GM12878 (cell line): ENCODE measurements around the gene CATSPERD. TPM values are rescaled to one million over a fixed set of nuclear protein-coding genes. Genes with fewer than 3 reads are reported as not detected.
A peak's percentile ranks its signal among the peaks of the same experiment; 100 is the strongest.

Experiments used
- ATAC-seq: fragments of 200-7000 bp; cut with Tn5 transposase; 3 replicates; pipeline ENCODE4 v1.9.1; 2020; ENCODE audit warnings: mild to moderate bottlenecking, moderate library complexity
- BruUV-seq: library from RNA; stranded (reverse); fragments of 400-500 nt; replicated peaks from 2 replicates; lab custom pipeline; 2021; lab: Mats Ljungman, UMichigan
- CTCF ChIA-PET: fragments of 300-600 bp; sonication (Branson Sonifier 250); formaldehyde crosslinking; extraction: SDS; loops from one replicate; lab custom pipeline; 2021; ENCODE audit warnings: inconsistent platforms; lab: Yijun Ruan, JAX
- POLR2A ChIA-PET: fragments of 350-600 bp; formaldehyde crosslinking; extraction: SDS; loops from one replicate; lab custom pipeline; 2021; ENCODE audit warnings: inconsistent platforms; lab: Charles Lee
- RAD21 ChIA-PET: fragments of 300-600 bp; sonication (Branson Sonifier 250); formaldehyde crosslinking; loops from one replicate; lab custom pipeline; 2023; ENCODE audit warnings: antibody characterized with exemption; ENCODE audit not compliant: unreplicated experiment; lab: Charles Lee
- SMC1A ChIA-PET: fragments of 300-600 bp; sonication (Branson Sonifier 250); formaldehyde crosslinking; loops from one replicate; lab custom pipeline; 2023; ENCODE audit not compliant: unreplicated experiment, uncharacterized antibody; lab: Charles Lee
- DNase-seq: peaks from one replicate; pipeline ENCODE4 v3.0.0-alpha.2; 2011; ENCODE audit warnings: low read depth, low spot score
- FAIRE-seq: peaks from 3 replicates; lab custom pipeline; 2011; peaks lifted over from hg19 to GRCh38; lab: Jason Lieb, UNC
- H2AFZ ChIP-seq: 2 replicates; pipeline ENCODE4 v1.6.0; 2011; ENCODE audit warnings: low read depth, low read length, control low read depth; ENCODE audit not compliant: control insufficient read depth
- H3K27ac ChIP-seq: 2 replicates; pipeline ENCODE4 v1.5.1; 2011; ENCODE audit warnings: control low read depth; ENCODE audit not compliant: control insufficient read depth, insufficient read depth
- H3K27me3 ChIP-seq, 2 experiments: replicated peaks in 1 of 2; 2 replicates each; pipeline versions ENCODE4 v1.6.0 to v1.6.1; 2011; ENCODE audit warnings: low read length in 1 of 2; ENCODE audit not compliant: control insufficient read depth in 2 of 2, insufficient read depth in 2 of 2
- H3K36me3 ChIP-seq, 2 experiments: 2 replicates each; pipeline ENCODE4 v1.5.1; 2011; ENCODE audit warnings: low read length in 1 of 2; ENCODE audit not compliant: control insufficient read depth in 2 of 2, insufficient read depth in 2 of 2
- H3K4me1 ChIP-seq: 2 replicates; pipeline ENCODE4 v1.6.1; 2011; ENCODE audit warnings: mild to moderate bottlenecking, low read length, moderate library complexity, mixed read lengths; ENCODE audit not compliant: control insufficient read depth, insufficient read depth
- H3K4me2 ChIP-seq: 2 replicates; pipeline ENCODE4 v1.6.0; 2011; ENCODE audit warnings: control low read depth; ENCODE audit not compliant: control insufficient read depth, insufficient read depth
- H3K4me3 ChIP-seq: fragments of 200-600 bp; sonication (generic); 2 replicates; pipeline ENCODE4 v1.5.1; 2016
- H3K79me2 ChIP-seq: 2 replicates; pipeline ENCODE4 v1.6.0; 2011; ENCODE audit warnings: low read length; ENCODE audit not compliant: control insufficient read depth, insufficient read depth
- H3K9ac ChIP-seq: 2 replicates; pipeline ENCODE4 v1.8.0; 2011; ENCODE audit warnings: low read length, control low read depth, mixed read lengths; ENCODE audit not compliant: control insufficient read depth, insufficient read depth
- H3K9me3 ChIP-seq: replicated peaks from 3 replicates; pipeline ENCODE4 v1.5.1; 2011; ENCODE audit warnings: mild to moderate bottlenecking, low read length; ENCODE audit not compliant: control insufficient read depth, insufficient read depth
- H4K20me1 ChIP-seq: 2 replicates; pipeline ENCODE4 v1.6.0; 2011; ENCODE audit not compliant: control insufficient read depth, insufficient read depth
- BMI1 ChIP-seq: fragments of 450-650 bp; IDR thresholded peaks from 2 replicates; pipeline ENCODE4 v1.6.1; 2016; ENCODE audit warnings: mild to moderate bottlenecking, moderate library complexity, borderline replicate concordance
- CHD1 ChIP-seq: IDR thresholded peaks from 2 replicates; pipeline ENCODE4 v1.6.1; 2012; ENCODE audit warnings: low read depth, low read length, improper control_type of control experiment
- FOS ChIP-seq: IDR thresholded peaks from 3 replicates; pipeline ENCODE4 v1.6.1; 2011; ENCODE audit warnings: borderline replicate concordance; ENCODE audit not compliant: insufficient read length; ENCODE audit errors: extremely low read depth
- KDM1A ChIP-seq: fragments of 200-600 bp; sonication (generic); IDR thresholded peaks from 2 replicates; pipeline ENCODE4 v1.6.1; 2016; ENCODE audit warnings: borderline replicate concordance
- POLR2A ChIP-seq: IDR thresholded peaks from 2 replicates; pipeline ENCODE4 v1.6.1; 2011; ENCODE audit warnings: low read depth, mild to moderate bottlenecking, low read length
- WGBS: methylation state at CpG from one replicate; pipeline ENCODE4 v1.1.6; 2016; ENCODE audit warnings: low lambda C conversion rate; ENCODE audit not compliant: insufficient replicate concordance, insufficient coverage; ENCODE audit errors: missing lambda C conversion rate; 5-methylcytosine and 5-hydroxymethylcytosine counted together
- in situ Hi-C: fragments of 300-500 bp; cut with MboI; formaldehyde crosslinking; loops from 9 replicates; pipeline ENCODE4 v1.14.3; 2018; ENCODE audit warnings: mixed read lengths
- intact Hi-C: fragments of 100-400 bp; cut with micrococcal nuclease; formaldehyde crosslinking; loops from one replicate; pipeline ENCODE4 v1.14.2; 2022; ENCODE audit not compliant: unreplicated experiment
- polyA plus RNA-seq, 11 experiments: library from polyadenylated mRNA; depleted of rRNA in 4 of 11; unstranded in 6 of 11; stranded (reverse) in 5 of 11; fragments of >200 nt; fragmentation: Nextera tagmentation in 4 of 11; fragmentation: Illumina TruSeq in 1 of 11; extraction: Ambion mirVana in 4 of 11; extraction: Trizol in 1 of 11; gene quantifications; 1 replicate in 1 of 11; 2 replicates in 10 of 11; pipeline versions ENCODE4 v1.2.1 to v1.2.3, GENCODE V29; 2011 to 2016; ENCODE audit warnings: inconsistent platforms in 2 of 11, missing spikeins in 2 of 11, low read depth in 1 of 11
- total RNA-seq, 4 experiments: library from RNA; depleted of rRNA in 3 of 4; stranded (reverse); fragments of >200 nt in 3 of 4; fragmentation: Illumina TruSeq in 1 of 4; extraction: Trizol in 1 of 4; gene quantifications; 2 replicates each; pipeline versions ENCODE4 v1.2.1 to v1.2.3, GENCODE V29; 2013 to 2021
- TF ChIP-seq, protein P1 (sequence below): fragments of 450-650 bp; IDR thresholded peaks from 2 replicates; pipeline ENCODE4 v1.6.1; 2016; ENCODE audit warnings: mild to moderate bottlenecking, moderate library complexity, borderline replicate concordance

CATSPERD gene
- total and polyA plus RNA-seq, 10 of the 15 experiments (the other 5 are each of a cell fraction or from before 2014, with no cell fraction given), result 0.02 to 0.38 (median 0.11) TPM; not detected in 5

DNA sequence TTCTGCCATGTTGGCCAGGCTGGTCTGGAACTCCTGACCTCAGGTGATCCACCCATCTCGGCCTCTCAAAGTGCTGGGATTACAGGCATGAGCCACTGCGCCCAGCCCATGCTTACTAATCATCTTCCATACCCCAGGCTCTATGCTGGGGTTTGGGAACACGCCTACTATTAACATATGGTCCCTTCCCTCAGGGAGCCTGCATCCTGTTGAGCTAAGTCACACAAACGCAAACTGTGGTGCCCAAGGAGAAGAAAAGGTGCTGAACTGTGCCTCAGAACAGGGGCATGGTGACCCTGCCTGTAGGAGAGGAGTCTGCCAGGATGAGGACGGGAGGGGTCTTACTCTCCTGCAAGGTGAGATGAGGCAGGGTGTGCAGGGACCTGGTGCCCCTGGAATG is 45.7 kb upstream of the CATSPERD start:
- Histone ChIP-seq H3K4me3 (no peak overlapping the region), H3K9me3 (no peaks in the 10 kb centered on the region), H3K27ac (no peak overlapping the region), H3K4me1 (no peaks in the 10 kb centered on the region), H3K27me3 (no peaks in the 10 kb centered on the region), H3K79me2 (peaks cover 6% of the 10 kb centered on the region), H3K4me2 (no peak overlapping the region), H2AFZ (no peak overlapping the region), H3K36me3 (peaks cover 2 to 6% of the 10 kb centered on the region in 2 experiments; a peak in 2 of 4 replicates), H4K20me1 (no peaks in the 10 kb centered on the region), H3K9ac (no peak overlapping the region)
- in situ Hi-C loops, result no loop called here
- WGBS, result 62% methylated on average over 5 of the region's 5 CpGs
- intact Hi-C loops, result no loop called here
- TF ChIP-seq POLR2A (peak; percentile 36; the same call in 1 of the 2 replicates), FOS (no peak), BMI1 (no peak), CHD1 (no peak), KDM1A (no peak)
- TF ChIP-seq, protein P1, sequence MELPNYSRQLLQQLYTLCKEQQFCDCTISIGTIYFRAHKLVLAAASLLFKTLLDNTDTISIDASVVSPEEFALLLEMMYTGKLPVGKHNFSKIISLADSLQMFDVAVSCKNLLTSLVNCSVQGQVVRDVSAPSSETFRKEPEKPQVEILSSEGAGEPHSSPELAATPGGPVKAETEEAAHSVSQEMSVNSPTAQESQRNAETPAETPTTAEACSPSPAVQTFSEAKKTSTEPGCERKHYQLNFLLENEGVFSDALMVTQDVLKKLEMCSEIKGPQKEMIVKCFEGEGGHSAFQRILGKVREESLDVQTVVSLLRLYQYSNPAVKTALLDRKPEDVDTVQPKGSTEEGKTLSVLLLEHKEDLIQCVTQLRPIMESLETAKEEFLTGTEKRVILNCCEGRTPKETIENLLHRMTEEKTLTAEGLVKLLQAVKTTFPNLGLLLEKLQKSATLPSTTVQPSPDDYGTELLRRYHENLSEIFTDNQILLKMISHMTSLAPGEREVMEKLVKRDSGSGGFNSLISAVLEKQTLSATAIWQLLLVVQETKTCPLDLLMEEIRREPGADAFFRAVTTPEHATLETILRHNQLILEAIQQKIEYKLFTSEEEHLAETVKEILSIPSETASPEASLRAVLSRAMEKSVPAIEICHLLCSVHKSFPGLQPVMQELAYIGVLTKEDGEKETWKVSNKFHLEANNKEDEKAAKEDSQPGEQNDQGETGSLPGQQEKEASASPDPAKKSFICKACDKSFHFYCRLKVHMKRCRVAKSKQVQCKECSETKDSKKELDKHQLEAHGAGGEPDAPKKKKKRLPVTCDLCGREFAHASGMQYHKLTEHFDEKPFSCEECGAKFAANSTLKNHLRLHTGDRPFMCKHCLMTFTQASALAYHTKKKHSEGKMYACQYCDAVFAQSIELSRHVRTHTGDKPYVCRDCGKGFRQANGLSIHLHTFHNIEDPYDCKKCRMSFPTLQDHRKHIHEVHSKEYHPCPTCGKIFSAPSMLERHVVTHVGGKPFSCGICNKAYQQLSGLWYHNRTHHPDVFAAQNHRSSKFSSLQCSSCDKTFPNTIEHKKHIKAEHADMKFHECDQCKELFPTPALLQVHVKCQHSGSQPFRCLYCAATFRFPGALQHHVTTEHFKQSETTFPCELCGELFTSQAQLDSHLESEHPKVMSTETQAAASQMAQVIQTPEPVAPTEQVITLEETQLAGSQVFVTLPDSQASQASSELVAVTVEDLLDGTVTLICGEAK, result no peak
- CTCF ChIA-PET, result interaction anchor here (2.7 kb wide), 1 partner anchor 15 kb away, joined by 12 read pairs; the partner anchor contains the start of gene RPL36
- POLR2A ChIA-PET, result interaction anchor here (0.7 kb wide), 1 partner anchor 19 kb away, joined by 4 read pairs; no protein-coding TSS in a partner anchor
- DNase-seq (no peak), FAIRE-seq (no peak), ATAC-seq (no peak)
- SMC1A ChIA-PET, result interaction anchor here (0.6 kb wide), 1 partner anchor 9 kb away, joined by 3 read pairs; no protein-coding TSS in a partner anchor
- BruUV-seq, result no TSS peak
- RAD21 ChIA-PET, result no interaction called here
